Endometrial microvascular endothelial cells (primary cell): Measurements from ENCODE around the gene WASHC2A. TPM values are rescaled to one million over a fixed set of nuclear protein-coding genes. Genes with fewer than 3 reads are reported as not detected.
"Not testable (repeated sequence)": the region's sequence is repeated elsewhere in the genome, so short reads cannot be mapped to it uniquely, and the experiment has no call there.

ENCODE experiments used
- in situ Hi-C: cut with HindIII; loops from 2 replicates; pipeline ENCODE4 v1.10.0; 2017; ENCODE audit warnings: low sequenced_read_pairs, low pct_unique_long_range_greater_than_20kb; ENCODE audit errors: inconsistent ontology term
- total RNA-seq: library from RNA; depleted of rRNA; stranded (reverse); fragments of >200 nt; gene quantifications from one replicate; pipeline ENCODE4 v1.2.3, GENCODE V29; 2015; ENCODE audit errors: inconsistent ontology term

Gene WASHC2A
- 39.6 TPM for total RNA-seq

- in situ Hi-C loops = not testable (repeated sequence)
Observed at GRCh38 chr10:50067546-50068351, at the start of gene WASHC2A. Gene WASHC2A (plus strand): TSS chr10:50067954. CDS start chr10:50068006, 52 bp downstream.

- in situ Hi-C loops = not testable (repeated sequence)
Observed at GRCh38 chr10:50019279-50019678, 48.5 kb upstream of the WASHC2A start.

GRCh38 chr10:50020451-50021024 lies 47.2 kb upstream of the WASHC2A start:
- in situ Hi-C loops = not testable (repeated sequence)

GRCh38 chr10:50021646-50022045 lies 46.1 kb upstream of the WASHC2A start:
- in situ Hi-C loops = no loop called here

GRCh38 chr10:50024716-50025383 lies 42.9 kb upstream of the WASHC2A start:
- in situ Hi-C loops = not testable (repeated sequence)

- in situ Hi-C loops = no loop called here
Observed at GRCh38 chr10:50025627-50026026, 42.1 kb upstream of the WASHC2A start.

- in situ Hi-C loops = no loop called here
Observed at GRCh38 chr10:50027195-50027594, 40.6 kb upstream of the WASHC2A start.

GRCh38 chr10:50033481-50033880 lies 34.3 kb upstream of the WASHC2A start:
- in situ Hi-C loops = no loop called here

- in situ Hi-C loops = not testable (repeated sequence)
Observed at GRCh38 chr10:50035337-50035736, 32.4 kb upstream of the WASHC2A start.

- in situ Hi-C loops = no loop called here
Observed at GRCh38 chr10:50044941-50045664, 22.7 kb upstream of the WASHC2A start.

GRCh38 chr10:50046457-50046856 lies 21.3 kb upstream of the WASHC2A start:
- in situ Hi-C loops = not testable (repeated sequence)

GRCh38 chr10:50047594-50047993 lies 20.2 kb upstream of the WASHC2A start:
- in situ Hi-C loops = not testable (repeated sequence)

GRCh38 chr10:50051995-50052660 lies 15.6 kb upstream of the WASHC2A start:
- in situ Hi-C loops = not testable (repeated sequence)

- in situ Hi-C loops = not testable (repeated sequence)
Observed at GRCh38 chr10:50052778-50053376, 14.9 kb upstream of the WASHC2A start.

- in situ Hi-C loops = not testable (repeated sequence)
Observed at GRCh38 chr10:50055494-50056292, 12.1 kb upstream of the WASHC2A start.

- in situ Hi-C loops = not testable (repeated sequence)
Observed at GRCh38 chr10:50056654-50057053, 11.1 kb upstream of the WASHC2A start.

GRCh38 chr10:50058727-50059126 lies 9.0 kb upstream of the WASHC2A start:
- in situ Hi-C loops = not testable (repeated sequence)

- in situ Hi-C loops = not testable (repeated sequence)
Observed at GRCh38 chr10:50059946-50060345, 7.8 kb upstream of the WASHC2A start.
